Measurements from ENCODE around the gene AMER2. TPM values are rescaled to one million over a fixed set of nuclear protein-coding genes. Genes with fewer than 3 reads are reported as not detected.

Gene AMER2
- total RNA-seq, 4 donors from 2014 or later, result 0.09 to 0.95 TPM; not detected in 2

GRCh38 chr13:25177012-25177411 is 4.9 kb upstream of the AMER2 start:
- no peak for ATAC-seq (ENCODE audit: low FRiP score)
- no peak for DNase-seq (ENCODE audit: low spot score)
- no peak for TF ChIP-seq CTCF (IDR thresholded peaks at IDR 0.05)

DNA sequence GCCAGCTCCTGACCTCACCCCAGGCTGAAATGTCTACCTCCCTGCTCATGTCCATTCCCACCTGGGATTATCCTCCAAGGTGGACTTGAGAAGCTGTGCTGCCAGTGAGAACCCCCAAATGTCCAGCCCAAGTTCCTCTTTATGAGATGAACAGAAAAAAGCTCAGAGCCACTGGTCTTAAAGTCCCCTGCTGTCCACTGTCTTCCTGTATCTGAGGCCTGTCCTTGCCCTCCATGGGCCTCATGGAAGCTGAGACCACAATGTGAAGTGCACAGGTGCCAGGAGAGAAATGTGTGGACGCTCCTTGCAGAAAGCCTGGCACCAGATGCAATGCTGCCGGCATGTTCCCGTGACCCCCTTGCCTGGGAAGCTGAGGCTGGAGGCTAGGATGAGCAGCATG is 3.3 kb upstream of the AMER2 start:
- TF ChIP-seq CTCF (IDR thresholded peaks at IDR 0.05), result no peak
- DNase-seq (ENCODE audit: low spot score) (no peak), ATAC-seq (ENCODE audit: low FRiP score) (no peak)

GRCh38 chr13:25175026-25175425 is 2.9 kb upstream of the AMER2 start:
- DNase-seq (ENCODE audit: low spot score), result no peak
- no peak for ATAC-seq (ENCODE audit: low FRiP score)
- TF ChIP-seq CTCF (IDR thresholded peaks at IDR 0.05), result no peak

GRCh38 chr13:25174304-25174703 is 2.2 kb upstream of the AMER2 start:
- no peak for DNase-seq (ENCODE audit: low spot score)
- no peak for ATAC-seq (ENCODE audit: low FRiP score)

GRCh38 chr13:25172303-25172630 is 179 bp upstream of the AMER2 start:
- no peak for DNase-seq (ENCODE audit: low spot score)
- ATAC-seq (ENCODE audit: low FRiP score), result no peak
- no peak for TF ChIP-seq CTCF (IDR thresholded peaks at IDR 0.05)

More at GRCh38 chr13:25174304-25174703, 2.2 kb upstream of the AMER2 start:
- no peak for TF ChIP-seq CTCF (IDR thresholded peaks at IDR 0.05)

GRCh38 chr13:25171170-25171516 is 945 bp downstream of the AMER2 start:
- no peak for TF ChIP-seq CTCF (IDR thresholded peaks at IDR 0.05)
- no peak for DNase-seq (ENCODE audit: low spot score)
- ATAC-seq (ENCODE audit: low FRiP score), result no peak

GRCh38 chr13:25170554-25171111 is 1.5 kb downstream of the AMER2 start:
- no peak for TF ChIP-seq CTCF (IDR thresholded peaks at IDR 0.05)
- ATAC-seq (ENCODE audit: low FRiP score) (no peak), DNase-seq (ENCODE audit: low spot score) (no peak)

Data from omental fat pad (tissue), 4 donors.